Renal pelvis (tissue), 4 donors: Measurements from ENCODE around the gene RBM47. TPM values are rescaled to one million over a fixed set of nuclear protein-coding genes. Genes with fewer than 3 reads are reported as not detected.
A peak's percentile ranks its signal among the peaks of the same experiment; 100 is the strongest.
"Not testable (repeated sequence)": the region's sequence is repeated elsewhere in the genome, so short reads cannot be mapped to it uniquely, and the experiment has no call there.

Experiments used
- DNase-seq: peaks from one replicate; pipeline ENCODE4 v3.0.0-alpha.2; 2013
- polyA plus RNA-seq, 3 donors: library from polyadenylated mRNA; unstranded; fragments of 120-200 nt; gene quantifications; one replicate each; pipeline ENCODE4 v1.2.1, GENCODE V29; 2013; ENCODE audit not compliant: insufficient read length in 3 of 3

The RBM47 gene
- polyA plus RNA-seq, 3 donors, result 76.1 to 93.9 (median 91.3) TPM

- DNase-seq, result no peak
Measured at GRCh38 chr4:40417941-40418340, 211.7 kb downstream of the RBM47 start.

- DNase-seq, result no peak
Measured at GRCh38 chr4:40414673-40415072, 215.0 kb downstream of the RBM47 start.

DNA sequence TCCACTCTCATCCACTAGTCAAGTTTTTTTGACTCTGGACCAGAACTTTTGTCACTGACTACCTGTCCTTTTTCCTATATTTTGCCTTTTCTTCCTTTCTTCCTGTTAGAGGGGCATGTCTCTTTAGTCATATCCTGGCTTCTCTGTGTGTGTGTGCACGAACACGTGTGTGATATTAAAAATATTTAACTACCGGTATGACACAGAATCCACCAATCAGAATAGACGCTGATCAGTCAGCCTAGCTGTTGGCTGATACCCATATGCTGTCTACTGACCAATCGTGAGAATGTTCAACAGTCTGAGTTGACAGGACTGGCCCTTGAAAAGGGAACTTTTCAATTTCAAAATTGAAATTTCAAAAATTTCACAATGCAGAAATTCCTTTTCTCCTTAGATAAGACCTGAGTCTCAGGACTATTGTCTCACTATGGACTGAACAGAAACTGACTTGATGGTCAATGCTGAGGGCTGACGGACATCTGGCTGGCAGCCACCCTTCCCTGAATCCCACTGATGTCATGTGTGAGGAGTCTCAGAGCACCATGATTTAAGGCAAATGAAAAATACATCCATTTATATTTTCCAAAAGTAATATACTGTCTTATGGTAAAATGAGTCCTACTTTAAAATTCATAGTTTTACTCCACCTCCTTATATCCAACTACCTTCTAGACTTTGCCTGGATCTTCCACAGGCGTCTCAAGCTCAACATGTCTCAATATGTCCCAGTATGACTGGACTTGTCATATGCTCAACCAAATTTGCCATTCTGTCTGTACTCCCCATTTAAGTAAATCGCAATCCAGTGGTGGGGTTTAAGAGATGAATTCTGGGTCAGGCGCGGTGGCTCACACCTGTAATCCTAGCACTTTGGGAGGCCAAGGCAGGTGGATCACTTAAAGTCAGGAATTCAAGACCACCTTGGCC is 216.5 kb downstream of the RBM47 start:
- no peak for DNase-seq

DNA sequence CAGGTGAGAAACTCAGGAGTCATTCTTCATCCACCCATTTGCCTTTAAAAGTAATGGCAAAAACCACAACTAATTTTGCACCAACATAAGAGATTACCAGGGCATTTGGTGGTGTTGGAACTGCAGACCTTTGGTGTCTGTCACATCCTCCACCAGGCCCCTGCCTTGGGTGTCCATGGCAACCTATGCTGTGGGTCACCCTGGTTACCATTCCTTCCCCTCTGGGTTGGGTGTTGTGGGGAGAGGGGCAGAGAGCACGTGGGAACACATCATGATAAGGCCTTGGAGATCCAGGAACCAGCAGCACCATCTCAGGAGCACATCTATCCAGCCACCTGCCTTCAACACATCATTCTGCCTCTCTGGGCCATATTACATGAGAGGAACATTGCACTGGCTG is 217.3 kb downstream of the RBM47 start:
- DNase-seq, result no peak

- DNase-seq, result no peak
Measured at GRCh38 chr4:40409835-40410234, 219.8 kb downstream of the RBM47 start.

GRCh38 chr4:40407468-40407867 is 222.2 kb downstream of the RBM47 start:
- not testable (repeated sequence) for DNase-seq

GRCh38 chr4:40406340-40406739 is 223.3 kb downstream of the RBM47 start:
- DNase-seq, result no peak

- DNase-seq, result no peak
Measured at GRCh38 chr4:40405193-40405592, 224.5 kb downstream of the RBM47 start.

GRCh38 chr4:40403081-40403480 is 226.6 kb downstream of the RBM47 start:
- DNase-seq, result no peak

GRCh38 chr4:40402556-40402955 is 227.1 kb downstream of the RBM47 start:
- DNase-seq, result no peak

- DNase-seq, result peak; percentile 63
Measured at GRCh38 chr4:40401631-40402030, 228.0 kb downstream of the RBM47 start.

- no peak for DNase-seq
Measured at GRCh38 chr4:40401096-40401495, 228.6 kb downstream of the RBM47 start.

- DNase-seq, result no peak
Measured at GRCh38 chr4:40399578-40399977, 230.1 kb downstream of the RBM47 start.

- peak; percentile 80 for DNase-seq
Measured at GRCh38 chr4:40395908-40396793, 233.5 kb downstream of the RBM47 start.

- DNase-seq, result no peak
Measured at GRCh38 chr4:40395166-40395900, 234.3 kb downstream of the RBM47 start.

- DNase-seq, result no peak
Measured at GRCh38 chr4:40394236-40394635, 235.4 kb downstream of the RBM47 start.

- not testable (repeated sequence) for DNase-seq
Measured at GRCh38 chr4:40392241-40392640, 237.4 kb downstream of the RBM47 start.

DNA sequence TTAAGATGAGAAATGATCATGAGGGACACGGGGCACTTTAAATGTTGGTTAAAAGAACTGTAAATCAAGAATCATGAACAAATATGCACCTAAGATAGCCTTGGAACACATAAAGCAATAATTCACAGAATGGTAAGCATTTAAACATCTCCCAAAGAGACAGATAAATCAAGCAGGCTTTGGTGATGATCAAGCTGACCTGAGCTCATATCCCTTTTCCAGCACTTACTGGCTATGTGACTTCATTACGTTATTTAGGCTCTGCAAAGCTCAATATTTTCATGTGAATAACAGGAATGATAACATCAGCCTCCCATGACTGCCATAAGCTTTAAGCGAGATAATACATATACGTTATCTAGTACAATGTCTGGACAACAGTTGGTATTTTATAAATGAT is 239.7 kb downstream of the RBM47 start:
- no peak for DNase-seq

- no peak for DNase-seq
Measured at GRCh38 chr4:40388239-40388638, 241.4 kb downstream of the RBM47 start.

DNA sequence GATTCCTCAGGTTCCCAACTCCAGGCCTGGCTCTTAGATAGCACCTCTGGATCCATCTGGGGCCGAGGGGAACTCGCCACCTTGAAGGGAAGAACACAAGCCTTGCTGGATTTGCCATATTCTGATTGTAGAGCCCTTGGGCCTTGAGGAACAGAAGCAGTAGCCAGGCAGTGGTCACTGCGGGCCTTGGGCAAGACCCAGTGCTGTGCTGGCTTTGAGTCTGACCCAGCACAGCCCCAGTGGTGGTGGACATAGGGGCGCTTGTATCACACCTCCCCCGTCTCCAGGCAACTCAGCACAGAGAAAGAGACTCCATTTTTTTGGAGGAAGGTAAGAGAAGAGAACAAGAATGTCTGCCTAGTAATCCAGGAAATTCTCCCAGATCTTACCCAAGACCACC is 249.0 kb downstream of the RBM47 start:
- DNase-seq, result no peak

DNA sequence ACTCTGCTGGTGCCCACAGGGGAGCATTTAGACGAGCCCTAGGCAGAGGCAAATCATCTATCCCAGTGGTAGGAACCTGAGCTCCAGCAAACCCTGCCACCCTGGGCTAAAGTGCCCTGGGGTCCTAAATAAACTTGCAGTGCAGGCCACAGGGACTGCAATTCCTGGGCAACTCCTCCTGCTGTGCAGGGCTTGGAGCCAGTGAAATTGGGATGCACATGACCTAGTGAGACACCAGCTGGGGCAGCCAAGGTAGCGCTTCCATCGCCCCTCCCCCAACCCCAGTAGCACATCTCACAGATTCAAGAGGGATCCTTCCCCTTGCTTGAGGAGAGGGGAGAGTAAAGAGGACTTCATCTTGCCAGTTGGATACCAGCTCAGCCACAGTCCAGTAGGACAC is 250.4 kb downstream of the RBM47 start:
- DNase-seq, result no peak

GRCh38 chr4:40378619-40379018 is 251.0 kb downstream of the RBM47 start:
- no peak for DNase-seq
